NOMO-1 (cell line): ENCODE measurements around the gene PSMC2.
A peak's percentile ranks its signal among the peaks of the same experiment; 100 is the strongest.

Experiments
- DNase-seq, 2 experiments: peaks; one replicate each; lab custom pipeline; 2025; ENCODE audit not compliant: unreplicated experiment in 2 of 2; lab: John Stamatoyannopoulos, UW

PSMC2 gene

DNA sequence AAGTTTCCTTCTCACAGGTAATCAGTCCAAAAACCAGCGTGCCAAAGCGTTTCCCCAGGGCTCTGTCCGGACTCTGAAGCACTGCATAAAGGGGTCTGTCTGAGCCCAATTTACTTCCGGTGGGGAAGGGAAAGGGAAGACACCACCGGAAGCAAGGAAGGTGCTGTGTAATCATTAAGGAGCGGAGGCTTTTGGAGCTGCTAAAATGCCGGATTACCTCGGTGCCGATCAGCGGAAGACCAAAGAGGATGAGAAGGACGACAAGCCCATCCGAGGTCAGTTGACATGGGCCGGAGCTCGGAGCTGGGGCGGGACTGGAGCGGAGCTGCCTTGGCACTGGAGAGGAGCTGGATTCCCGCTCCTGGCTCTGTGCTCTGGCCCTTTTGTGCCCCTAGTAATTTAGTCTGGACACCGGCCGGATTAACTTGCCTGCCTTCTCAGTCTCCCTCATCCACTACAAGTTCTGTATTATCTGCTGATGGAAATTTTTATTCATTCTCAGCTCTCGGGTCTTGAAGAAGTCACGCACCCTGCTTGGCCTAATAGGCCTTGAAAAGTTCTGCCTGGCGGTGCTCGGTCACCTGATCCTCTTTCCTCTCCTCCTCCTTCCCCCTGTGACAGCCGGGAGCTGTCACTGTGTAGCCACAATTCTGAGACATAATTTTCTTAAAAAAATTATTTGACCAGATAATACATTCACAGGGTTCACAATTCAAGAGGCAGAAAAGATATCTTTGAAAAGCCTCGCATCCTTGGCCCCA, at the start of gene PSMC2:
TSS of gene PSMC2 (plus strand) at position 137 of the 761 bp plus-strand sequence. CDS start at position 206, 69 bp downstream.
- DNase-seq: peak; percentile 49 to 56

DNA sequence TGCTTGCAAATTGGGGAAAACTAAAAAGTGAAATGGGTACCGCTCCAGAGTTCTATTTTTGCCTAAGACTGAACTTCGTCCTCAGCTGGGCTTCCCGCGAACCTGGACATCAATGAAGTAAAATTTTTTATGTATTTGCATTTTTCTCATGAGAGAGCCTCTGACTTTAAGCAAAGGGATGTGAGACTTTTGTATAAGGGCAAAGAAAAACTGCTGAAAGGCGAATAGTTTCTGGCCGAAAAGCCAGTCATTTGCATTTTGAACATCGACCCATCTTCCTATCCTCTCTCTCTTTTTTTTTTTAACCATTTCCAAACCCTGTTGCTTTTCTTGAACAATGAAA, 49.6 kb upstream of the PSMC2 start:
- DNase-seq: peak in 1 of 2 experiments; percentile 3

DNA sequence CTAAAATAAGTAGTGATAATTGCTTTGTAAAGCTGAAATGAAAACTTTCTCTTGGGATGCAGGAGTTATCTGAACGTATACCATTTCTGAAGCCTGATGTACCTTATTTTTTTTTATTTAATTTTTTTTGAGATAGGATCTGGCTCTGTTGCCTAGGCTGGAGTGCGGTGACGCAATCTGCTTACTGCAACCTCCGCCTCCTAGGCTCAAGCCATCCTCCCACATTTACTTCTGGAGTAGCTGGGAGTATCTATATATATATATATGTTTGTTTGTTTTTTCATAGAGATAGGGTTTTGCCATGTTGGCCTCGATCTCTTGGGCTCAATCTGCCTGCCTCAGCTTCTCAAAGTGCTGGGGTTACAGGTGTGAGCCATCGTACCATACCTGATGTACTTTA, 47.8 kb upstream of the PSMC2 start:
- DNase-seq: no peak

DNA sequence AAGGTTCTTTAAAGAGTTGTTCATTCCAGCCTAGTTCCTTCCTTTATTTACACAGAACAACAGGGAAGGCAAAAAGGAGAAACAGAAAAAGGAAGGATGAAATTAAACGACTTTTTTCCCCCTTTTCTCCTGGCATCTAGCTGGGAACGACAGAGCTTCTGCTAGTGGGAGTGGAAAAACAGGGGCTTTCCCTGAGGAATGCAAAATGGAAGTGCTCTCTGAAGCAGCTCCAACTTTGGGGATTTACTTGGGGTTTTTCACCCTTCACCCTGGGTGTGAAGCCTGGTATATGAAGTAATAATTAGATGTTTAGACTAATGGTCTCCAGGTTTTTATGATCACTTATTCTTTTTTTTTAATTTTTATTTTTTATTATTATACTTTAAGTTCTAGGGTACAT, 46.0 kb upstream of the PSMC2 start:
- DNase-seq: no peak

DNA sequence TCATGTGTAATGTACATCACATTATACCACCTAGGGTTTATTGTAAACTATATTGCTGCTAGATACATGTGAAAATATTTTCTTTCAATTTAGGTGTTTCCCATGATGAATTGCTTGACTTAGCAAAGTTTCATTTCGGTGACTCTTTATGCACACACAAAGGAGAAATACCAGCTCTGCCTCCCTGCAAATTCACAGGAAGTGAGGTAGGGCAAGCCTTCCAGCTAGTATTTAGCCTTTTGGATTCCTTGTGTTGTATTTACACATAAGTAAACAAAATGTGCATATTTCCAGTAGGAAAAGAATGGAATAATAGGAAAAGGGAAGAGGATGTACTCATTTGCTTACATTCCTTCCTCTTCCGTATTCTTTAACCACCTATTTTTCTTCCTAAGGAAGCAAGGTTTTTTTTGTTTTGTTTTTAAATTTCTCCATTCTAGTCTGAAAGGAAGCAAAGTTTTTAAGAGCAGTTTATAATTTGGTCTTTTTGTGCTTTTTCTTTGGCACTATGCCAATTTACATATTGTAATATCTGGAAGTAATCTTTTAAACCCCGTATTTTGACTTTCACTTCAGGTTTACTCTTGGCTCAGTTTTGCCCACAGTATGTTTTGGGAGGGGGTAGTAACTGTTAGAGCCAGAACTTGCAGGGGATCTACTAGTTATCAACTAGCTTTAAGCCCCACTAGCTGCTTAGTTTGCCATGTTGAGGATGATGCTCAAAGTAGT, 39.8 kb upstream of the PSMC2 start:
- no peak for DNase-seq

DNA sequence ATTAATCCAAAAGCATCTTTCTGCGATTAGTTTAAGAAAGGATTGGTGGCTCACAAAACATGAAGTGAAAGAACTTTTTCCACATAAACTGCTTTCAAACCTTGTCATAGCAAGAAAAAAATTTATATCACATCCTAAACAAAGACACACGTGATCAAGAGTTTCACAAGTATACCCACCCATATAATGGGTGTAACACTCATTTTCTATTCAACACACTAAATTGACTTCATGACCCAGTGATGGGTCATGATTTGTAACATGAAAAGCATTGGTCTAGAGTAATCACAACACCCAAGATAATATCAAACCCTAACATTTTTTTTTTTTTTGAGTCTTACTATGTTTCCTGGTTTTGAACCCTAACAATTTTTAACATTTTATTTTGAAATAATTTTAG, 32.6 kb upstream of the PSMC2 start:
- DNase-seq: no peak

DNA sequence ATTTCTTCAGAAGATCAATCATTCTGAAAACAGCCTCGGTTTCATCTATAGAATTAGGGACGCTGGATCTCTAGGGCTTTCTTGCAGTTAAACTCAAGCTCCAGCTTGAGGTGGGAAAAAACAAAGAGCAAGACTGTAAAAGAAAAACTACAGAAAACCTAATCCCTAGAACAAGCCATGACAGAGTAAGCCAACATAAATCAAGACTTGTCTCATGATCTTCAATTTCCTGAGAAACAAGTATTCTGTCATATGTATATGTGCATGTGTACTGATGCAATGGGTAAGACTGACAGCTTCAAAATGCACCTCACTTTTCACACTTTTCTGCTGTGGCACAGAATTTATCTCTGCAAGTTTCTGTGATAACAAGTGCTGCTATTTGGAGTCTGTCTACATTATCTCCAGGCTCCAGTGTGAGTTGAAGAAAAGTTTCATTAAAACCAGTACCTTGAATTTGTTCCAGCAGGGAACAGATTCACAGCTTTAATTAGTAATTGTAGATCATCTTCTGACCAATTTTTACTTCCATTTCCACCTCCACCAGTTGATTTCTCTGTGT, 31.0 kb upstream of the PSMC2 start:
- no peak for DNase-seq

DNA sequence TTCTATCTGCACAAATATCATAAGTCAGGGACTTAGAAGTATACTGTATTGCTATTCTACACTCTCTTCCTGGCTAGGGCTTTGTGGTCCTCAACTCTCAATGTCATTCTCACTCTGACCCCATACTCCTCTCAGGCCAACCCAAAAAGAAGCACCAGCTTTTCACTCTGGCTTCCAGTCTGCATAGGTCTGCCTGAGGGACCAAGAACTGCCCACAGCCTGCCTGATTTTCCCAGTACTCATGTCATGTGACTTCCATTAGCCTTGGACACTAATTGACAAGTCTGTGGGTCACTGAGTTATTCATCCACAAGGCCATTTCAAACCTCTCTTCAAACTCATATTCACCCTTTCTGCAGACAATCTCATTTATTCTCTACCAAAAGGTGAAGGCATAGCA, 30.4 kb upstream of the PSMC2 start:
- no peak for DNase-seq

DNA sequence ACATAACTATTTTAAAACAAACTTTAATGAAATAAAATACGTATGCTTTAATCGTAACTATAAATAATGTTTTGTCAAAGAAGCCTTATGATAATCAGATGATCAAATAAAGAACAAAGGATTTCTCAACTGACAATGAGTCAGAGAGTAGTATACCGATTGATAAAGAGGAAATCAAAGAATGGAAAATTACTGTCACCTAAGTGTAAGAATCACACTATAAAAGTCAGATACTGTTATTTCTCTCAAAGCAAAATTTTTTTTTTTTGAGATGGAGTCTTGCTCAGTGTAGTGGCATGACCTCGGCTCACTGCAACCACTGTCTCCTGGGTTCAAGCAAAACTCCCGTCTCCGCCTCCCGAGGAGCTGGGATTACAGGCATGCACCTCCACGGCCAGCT, 21.7 kb upstream of the PSMC2 start:
- no peak for DNase-seq

DNA sequence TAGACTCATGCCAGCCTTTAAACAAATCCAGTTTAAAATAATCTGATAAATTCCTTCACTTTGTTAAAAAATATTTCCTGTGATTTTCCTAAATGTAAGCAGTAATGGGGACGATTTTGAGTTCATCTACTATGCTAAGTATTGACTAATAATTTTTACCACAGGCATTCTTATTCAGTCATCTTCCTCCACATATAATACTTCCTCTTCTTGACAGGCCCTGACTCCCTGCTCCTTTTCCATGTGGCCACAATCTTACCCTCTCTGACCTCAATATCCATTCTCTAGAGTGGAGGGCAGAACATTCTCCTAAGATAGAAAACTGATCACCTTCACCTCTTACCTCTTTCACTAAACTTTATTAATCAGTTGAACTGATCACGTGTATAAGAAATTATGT, 10.7 kb upstream of the PSMC2 start:
- peak in 1 of 2 experiments; percentile 1 for DNase-seq

DNA sequence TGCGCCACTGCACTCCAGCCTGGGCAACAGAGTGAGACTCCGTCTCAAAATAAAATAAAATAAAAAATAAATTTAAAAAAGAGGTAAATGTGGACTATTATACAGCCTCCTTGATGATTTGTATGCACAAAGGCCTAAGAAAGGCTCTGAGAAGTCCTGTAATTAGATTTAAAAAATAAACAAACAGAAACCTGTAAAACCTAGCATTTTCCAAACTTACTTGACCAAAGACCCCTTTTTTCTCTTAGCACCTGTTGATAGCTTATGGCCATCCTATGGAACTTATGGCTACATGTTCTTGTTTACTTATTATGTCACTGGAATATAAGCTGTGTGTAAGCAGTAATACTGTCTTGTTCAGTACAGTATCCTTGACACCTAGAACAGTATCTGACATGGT, 8.6 kb upstream of the PSMC2 start:
- DNase-seq: no peak

DNA sequence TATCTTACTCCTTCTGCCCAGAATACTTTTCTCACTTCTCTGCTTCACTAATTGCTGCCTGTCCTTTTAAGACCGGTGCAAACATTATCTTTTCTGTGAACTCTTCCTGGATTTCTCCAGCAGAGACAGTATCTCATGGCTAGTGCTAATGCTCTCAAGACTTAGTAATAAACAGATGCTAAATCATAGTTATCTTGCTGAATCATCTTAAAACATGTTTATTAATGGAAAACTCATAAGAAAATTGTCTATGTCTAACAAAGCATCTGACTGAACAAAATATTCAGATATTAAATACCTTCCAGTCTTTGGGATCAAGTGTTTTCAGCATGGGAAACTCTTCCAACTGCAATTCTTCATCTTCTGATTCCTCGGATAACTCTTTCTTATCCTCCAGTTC, 6.0 kb upstream of the PSMC2 start:
- no peak for DNase-seq

DNA sequence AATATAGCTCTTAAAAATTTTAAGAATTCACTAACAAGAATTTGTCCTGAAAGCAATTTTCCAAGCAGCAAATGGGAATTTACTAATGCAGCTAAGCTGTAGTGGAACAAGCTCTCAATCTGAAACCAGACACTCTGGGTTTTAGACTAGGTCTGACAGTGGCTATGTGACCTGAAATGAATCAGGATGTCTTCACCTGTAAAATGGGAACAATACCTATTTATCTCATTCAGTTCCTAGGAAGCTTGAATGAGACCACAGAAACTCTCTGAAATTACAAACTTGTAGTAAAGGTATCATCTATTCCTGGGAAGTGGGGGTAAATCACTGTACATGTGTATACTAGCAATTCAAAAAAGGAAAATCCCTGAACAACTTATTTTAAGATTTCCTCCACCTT, 4.1 kb upstream of the PSMC2 start:
- no peak for DNase-seq

DNA sequence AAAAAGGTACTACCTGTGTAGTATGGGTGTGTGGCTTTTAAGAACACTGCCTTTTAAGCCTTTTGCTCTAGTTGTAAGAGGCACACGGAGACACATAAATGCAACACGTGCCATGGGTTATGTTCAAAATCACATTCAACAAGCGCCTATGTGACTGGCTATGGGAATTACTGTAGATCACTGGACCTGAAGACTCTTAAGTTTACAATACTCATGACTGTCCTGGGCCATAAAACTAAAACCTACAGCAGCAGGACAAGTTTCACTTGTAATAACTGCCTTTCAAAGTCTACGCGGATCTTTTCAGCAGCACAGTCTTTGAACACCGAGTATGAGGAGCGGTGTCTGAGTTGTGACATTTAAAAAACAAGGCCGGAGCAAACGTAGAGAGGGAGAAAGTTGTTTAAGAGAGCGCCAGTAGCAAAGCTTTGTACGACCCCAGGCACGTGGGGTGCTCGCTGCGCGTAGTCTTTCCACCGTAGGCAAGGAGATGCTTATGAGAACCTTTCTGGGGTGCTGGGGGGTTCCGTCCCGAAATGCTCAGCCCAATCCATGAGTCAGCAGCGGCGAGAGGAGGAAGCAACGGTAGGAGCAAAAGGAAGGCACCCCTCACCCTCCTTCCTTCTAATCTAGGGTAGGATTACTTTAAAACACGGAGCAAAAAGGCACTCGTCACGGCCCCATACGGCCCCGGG, 3.5 kb upstream of the PSMC2 start:
- peak in 1 of 2 experiments; percentile 6 for DNase-seq

DNA sequence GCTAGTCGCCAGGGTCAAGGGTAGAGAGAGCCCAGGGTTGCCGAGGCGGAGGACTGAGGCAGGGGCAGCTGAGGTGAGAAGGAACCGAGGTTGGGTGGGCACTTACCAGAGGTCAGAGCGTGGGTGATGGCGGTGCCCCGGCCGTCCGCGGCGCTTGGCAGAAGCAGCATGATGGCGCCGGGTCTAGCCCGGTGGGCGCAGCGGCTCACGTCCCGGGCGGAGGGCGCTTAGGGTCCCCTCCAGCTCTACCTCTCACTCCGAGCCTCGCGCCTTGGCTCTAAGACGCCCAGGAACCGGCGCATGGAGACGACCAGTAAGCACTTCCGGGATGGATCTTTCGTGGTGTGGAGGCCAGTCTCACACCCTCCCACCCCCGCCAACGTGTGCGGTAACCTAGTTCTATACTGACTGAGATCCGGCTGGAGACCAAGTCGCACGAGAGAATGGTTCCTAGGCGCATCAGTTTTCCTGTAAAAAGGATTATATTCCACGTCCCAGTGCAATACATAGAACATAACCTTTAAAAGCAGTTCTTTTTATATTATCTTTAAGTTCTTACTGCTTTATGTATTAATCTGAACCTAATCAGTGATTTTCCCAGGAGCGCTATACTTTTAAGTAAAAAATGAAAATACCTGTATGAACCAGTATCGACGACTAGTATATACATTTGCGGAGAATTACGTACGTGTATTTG, 2.8 kb upstream of the PSMC2 start, which contains the start of gene DNAJC2:
TSS of gene DNAJC2 (minus strand) at position 315 of the 697 bp plus-strand sequence. CDS start at position 170, 145 bp downstream.
- DNase-seq: peak; percentile 54 to 69

DNA sequence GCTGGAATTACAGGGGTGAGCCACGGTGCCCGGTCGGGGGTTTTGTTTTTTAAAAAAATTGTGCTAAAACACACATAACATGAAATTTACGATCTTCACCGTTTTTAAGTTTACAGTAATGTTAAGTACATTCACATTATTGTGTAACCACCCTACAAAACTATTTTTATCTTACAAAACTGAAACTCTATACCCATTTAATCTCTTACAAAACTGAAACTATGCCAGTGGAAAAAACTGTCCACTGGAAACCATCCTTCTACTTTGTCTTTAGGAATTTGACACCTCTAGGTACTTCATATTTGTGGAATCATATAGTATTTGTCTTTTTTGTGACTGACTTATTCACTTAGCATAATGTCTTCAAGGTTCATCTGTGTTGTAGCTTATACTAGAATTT, 1.0 kb upstream of the PSMC2 start:
- no peak for DNase-seq

DNA sequence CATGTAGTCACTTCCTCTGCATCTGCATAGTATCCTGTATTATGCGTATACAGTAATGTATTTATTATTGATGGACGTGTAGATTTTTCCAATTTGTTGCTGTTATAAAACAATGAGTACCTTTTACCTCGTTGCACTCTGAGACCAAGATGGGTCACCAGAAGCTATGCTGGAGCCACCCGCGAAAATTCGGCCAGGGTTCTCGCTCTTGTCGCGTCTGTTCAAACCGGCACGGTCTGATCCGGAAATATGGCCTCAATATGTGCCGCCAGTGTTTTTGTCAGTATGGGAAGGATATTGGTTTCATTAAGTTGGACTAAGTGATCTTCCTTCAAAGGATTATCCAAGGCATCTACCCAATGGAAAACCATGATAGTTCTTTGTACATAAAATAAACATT, 1.0 kb downstream of the PSMC2 start:
- DNase-seq: no peak

DNA sequence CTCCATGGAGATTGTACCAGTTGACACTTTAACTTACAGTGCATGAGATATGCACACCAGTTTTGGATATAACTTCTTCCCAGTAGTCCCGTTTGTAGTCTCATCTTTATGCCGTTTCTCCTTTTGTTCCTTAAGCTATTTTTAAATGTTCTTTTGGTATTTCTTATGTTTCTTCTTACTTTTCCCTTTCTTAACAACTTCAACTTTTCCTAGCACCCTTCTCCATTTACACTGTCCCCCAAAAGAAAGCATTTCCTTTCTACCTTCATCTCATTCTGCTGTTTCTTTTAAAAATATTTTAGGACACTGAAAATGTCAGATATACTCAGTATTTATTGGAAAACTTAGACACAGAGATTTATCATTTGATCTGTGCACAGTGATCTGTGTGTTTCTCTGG, 1.5 kb downstream of the PSMC2 start:
- DNase-seq: no peak

DNA sequence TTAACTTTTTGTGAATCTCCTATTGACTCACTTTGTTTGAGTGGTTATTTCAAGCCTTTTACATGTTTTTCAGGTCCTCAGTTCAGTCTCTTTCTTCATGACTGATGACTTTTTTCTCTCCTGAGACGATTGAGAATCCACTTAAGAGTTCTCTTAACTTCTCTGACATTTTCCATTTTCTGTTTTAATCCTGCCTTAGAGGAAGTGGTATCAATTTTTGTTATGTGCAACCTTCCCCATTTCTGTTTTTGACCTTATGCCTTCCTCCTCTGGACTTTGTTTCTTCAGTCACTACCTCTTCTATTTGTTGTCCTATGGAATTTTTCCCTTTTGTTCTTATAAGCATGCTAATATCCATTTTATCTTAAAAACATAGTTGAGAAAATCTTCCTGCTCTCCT, 2.4 kb downstream of the PSMC2 start:
- peak in 1 of 2 experiments; percentile 5 for DNase-seq

DNA sequence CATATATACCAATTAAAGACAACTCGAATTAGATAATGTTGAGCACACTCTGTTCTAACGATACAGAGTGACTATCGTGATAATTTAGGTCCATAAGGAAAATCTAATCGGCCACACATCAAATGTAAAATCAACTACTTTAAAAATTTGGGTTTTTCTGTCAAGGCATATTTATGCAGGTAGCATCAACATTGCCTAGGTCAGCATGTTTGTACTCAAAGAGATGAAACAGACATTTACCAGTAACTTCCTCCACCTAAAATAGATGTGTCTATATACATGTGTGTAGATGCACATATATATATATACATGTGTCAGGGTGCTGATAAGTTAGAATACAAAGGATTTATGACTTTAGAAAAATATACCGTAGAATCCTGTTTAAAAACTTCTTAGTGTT, 22.0 kb downstream of the PSMC2 start:
- DNase-seq: no peak
